Fibroblast of pulmonary artery (primary cell): ENCODE results near the gene CRAMP1.

Source experiments
- DNase-seq: peaks from one replicate; pipeline ENCODE4 v3.0.0-alpha.2; 2010; ENCODE audit warnings: low read depth
- H3K4me3 ChIP-seq: replicated peaks from 2 replicates; pipeline ENCODE4 v1.5.1; 2011; ENCODE audit warnings: low read depth, mild to moderate bottlenecking, control low read depth, low read length, moderate library complexity
- CTCF ChIP-seq: IDR thresholded peaks from 2 replicates; pipeline ENCODE4 v1.5.1; 2011; ENCODE audit warnings: mild to moderate bottlenecking, control low read depth, low read length, inconsistent platforms; ENCODE audit errors: missing control alignments

The CRAMP1 gene

GRCh38 chr16:1688807-1689560 lies 76.8 kb downstream of the CRAMP1 start:
- peak; percentile 61 for DNase-seq
- H3K4me3 ChIP-seq, result no peak overlapping the region
- no peak for TF ChIP-seq CTCF

GRCh38 chr16:1689853-1690252 lies 77.7 kb downstream of the CRAMP1 start:
- no peak overlapping the region for H3K4me3 ChIP-seq
- DNase-seq, result no peak
- TF ChIP-seq CTCF, result no peak

GRCh38 chr16:1690810-1691209 lies 78.7 kb downstream of the CRAMP1 start:
- no peak for TF ChIP-seq CTCF
- no peak for DNase-seq
- no peak overlapping the region for H3K4me3 ChIP-seq

GRCh38 chr16:1691276-1691675 lies 79.1 kb downstream of the CRAMP1 start:
- peak; percentile 27 for DNase-seq
- no peak overlapping the region for H3K4me3 ChIP-seq
- TF ChIP-seq CTCF, result peak; percentile 36

GRCh38 chr16:1691956-1692355 lies 79.8 kb downstream of the CRAMP1 start:
- no peak overlapping the region for H3K4me3 ChIP-seq
- peak; percentile 74 for DNase-seq
- no peak for TF ChIP-seq CTCF

GRCh38 chr16:1696863-1697262 lies 84.7 kb downstream of the CRAMP1 start:
- H3K4me3 ChIP-seq, result no peak overlapping the region
- no peak for TF ChIP-seq CTCF
- no peak for DNase-seq

GRCh38 chr16:1698680-1699079 lies 86.5 kb downstream of the CRAMP1 start:
- TF ChIP-seq CTCF, result no peak
- H3K4me3 ChIP-seq, result no peak overlapping the region
- no peak for DNase-seq
